H1 (cell line): ENCODE measurements around the gene ITPR1. TPM values are rescaled to one million over a fixed set of nuclear protein-coding genes. Genes with fewer than 3 reads are reported as not detected.

Experiments used
- ATF3 ChIP-seq: IDR thresholded peaks from 2 replicates; pipeline ENCODE4 v1.6.1; 2011; ENCODE audit warnings: low read depth, mild to moderate bottlenecking, low read length; ENCODE audit not compliant: insufficient read depth
- CHD2 ChIP-seq: IDR thresholded peaks from 2 replicates; pipeline ENCODE4 v1.6.1; 2012; ENCODE audit warnings: low read length, improper control_type of control experiment
- CHD7 ChIP-seq: fragments of 300-600 bp; sonication (generic); IDR thresholded peaks from 2 replicates; pipeline ENCODE4 v1.7.1; 2012; ENCODE audit warnings: low read length, moderate library complexity, mild to moderate bottlenecking, inconsistent platforms; ENCODE audit not compliant: insufficient replicate concordance
- CTBP2 ChIP-seq: IDR thresholded peaks from 2 replicates; pipeline ENCODE4 v1.7.0; 2011; ENCODE audit warnings: borderline replicate concordance, mild to moderate bottlenecking, moderate library complexity, mixed read lengths, low read length; ENCODE audit not compliant: insufficient read depth, insufficient read length
- KDM4A ChIP-seq: IDR thresholded peaks from one replicate; pipeline ENCODE4 v1.7.1; 2012; ENCODE audit warnings: low read depth, mild to moderate bottlenecking, moderate library complexity, low read length, inconsistent platforms; ENCODE audit not compliant: severe bottlenecking
- KDM5A ChIP-seq: fragments of 200-600 bp; IDR thresholded peaks from 2 replicates; pipeline ENCODE4 v1.7.1; 2012; ENCODE audit warnings: mild to moderate bottlenecking, low read length, inconsistent platforms, mixed read lengths
- RXRA ChIP-seq: IDR thresholded peaks from 2 replicates; pipeline ENCODE4 v1.6.1; 2011; ENCODE audit warnings: low read depth, mild to moderate bottlenecking, low read length, moderate library complexity; ENCODE audit not compliant: insufficient read depth
- SIRT6 ChIP-seq: IDR thresholded peaks from one replicate; pipeline ENCODE4 v1.7.1; 2012; ENCODE audit warnings: low read length, inconsistent platforms
- SIX5 ChIP-seq: IDR thresholded peaks from 2 replicates; pipeline ENCODE4 v1.6.1; 2011; ENCODE audit warnings: mild to moderate bottlenecking, low read depth, low read length
- polyA plus RNA-seq, 7 experiments: library from polyadenylated mRNA; depleted of rRNA in 3 of 7; stranded (reverse) in 5 of 7; unstranded in 2 of 7; fragments of >200 nt in 5 of 7; fragments of 200-250 nt in 2 of 7; gene quantifications; 1 replicate in 5 of 7; 2 replicates in 1 of 7; 4 replicates in 1 of 7; pipeline versions ENCODE4 v1.2.1 to v1.2.3, GENCODE V29; 2011 to 2013; ENCODE audit warnings: missing spikeins in 2 of 7, mixed read lengths in 2 of 7
- total RNA-seq: library from RNA; stranded (reverse); fragmentation: NEBNext Ultra II Directional; extraction: Animal tissue kit (Norgen Biotek cat#: 25700); gene quantifications from 2 replicates; pipeline ENCODE4 v1.2.1, GENCODE V29; 2021

The ITPR1 gene
- total and polyA plus RNA-seq, 2 of the 8 experiments (the other 6 are each of a cell fraction or from before 2014, with no cell fraction given): 2.5 to 16.3 TPM

GRCh38 chr3:4799266-4800256 lies 306.4 kb downstream of the ITPR1 start (continued):
- TF ChIP-seq ATF3: no peak
- TF ChIP-seq KDM5A: no peak
- TF ChIP-seq SIX5: no peak
- TF ChIP-seq KDM4A: no peak
- no peak for TF ChIP-seq SIRT6
- no peak for TF ChIP-seq CHD2
- TF ChIP-seq CHD7: no peak
- TF ChIP-seq RXRA: no peak
- TF ChIP-seq CTBP2: no peak
